Right ventricle myocardium inferior (tissue), 1 donor: ENCODE data around the gene PCYOX1L. TPM values are rescaled to one million over a fixed set of nuclear protein-coding genes. Genes with fewer than 3 reads are reported as not detected.

Experiments used
- ATAC-seq: fragments of 200-7000 bp; cut with Tn5 transposase; one replicate; pipeline ENCODE4 v1.9.1; 2020; ENCODE audit warnings: mild to moderate bottlenecking, moderate library complexity
- DNase-seq: peaks from one replicate; pipeline ENCODE4 v3.0.0; 2021; ENCODE audit errors: missing footprints
- intact Hi-C: fragments of 100-400 bp; cut with DNase I; formaldehyde crosslinking; loops from one replicate; pipeline ENCODE4 v1.11.0; 2022
- total RNA-seq: library from RNA; stranded (reverse); fragmentation: NEBNext Ultra II Directional; extraction: Animal tissue kit (Norgen Biotek cat#: 25700); gene quantifications from one replicate; pipeline ENCODE4 v1.2.1, GENCODE V29; 2021
- donor health status: DM: no; HTN: yes; CAD: no; lungs with severe emphysema.

PCYOX1L gene
- total RNA-seq, 1 donor from 2014 or later = 2.7 TPM

- intact Hi-C loops = no loop called here
- ATAC-seq (no peak), DNase-seq (no peak)
These were observed 6.1 kb downstream of the PCYOX1L start for GRCh38 chr5:149363936-149364335.

- ATAC-seq = no peak
- intact Hi-C loops = loop anchor here (5.0 kb wide), 1 partner anchor 47 kb away; no protein-coding TSS in a partner anchor
- DNase-seq = no peak
These were observed 6.9 kb downstream of the PCYOX1L start for GRCh38 chr5:149364719-149365118.

- DNase-seq (no peak), ATAC-seq (no peak)
- intact Hi-C loops = loop anchor here (5.0 kb wide), 1 partner anchor 48 kb away; no protein-coding TSS in a partner anchor
These were observed 7.6 kb downstream of the PCYOX1L start for GRCh38 chr5:149365418-149365817.

- intact Hi-C loops = loop anchor here (5.0 kb wide), 1 partner anchor 49 kb away; no protein-coding TSS in a partner anchor
- ATAC-seq = no peak
- no peak for DNase-seq
These were observed 8.4 kb downstream of the PCYOX1L start for GRCh38 chr5:149366169-149366729.

GRCh38 chr5:149367249-149367971 lies 9.6 kb downstream of the PCYOX1L start:
- DNase-seq (no peak), ATAC-seq (peak; percentile 48)
- intact Hi-C loops = loop anchor here (5.0 kb wide), 1 partner anchor 50 kb away; no protein-coding TSS in a partner anchor

GRCh38 chr5:149367972-149368645 lies 10.3 kb downstream of the PCYOX1L start:
- no peak for DNase-seq
- no peak for ATAC-seq
- intact Hi-C loops = loop anchor here (5.0 kb wide), 1 partner anchor 51 kb away; no protein-coding TSS in a partner anchor

GRCh38 chr5:149370878-149371277 lies 13.0 kb downstream of the PCYOX1L start:
- intact Hi-C loops = loop anchor here (1.0 kb wide), 1 partner anchor 106 kb away; no protein-coding TSS in a partner anchor
- no peak for ATAC-seq
- no peak for DNase-seq

GRCh38 chr5:149371296-149371962 lies 13.6 kb downstream of the PCYOX1L start:
- ATAC-seq = peak; percentile 69
- peak; percentile 77 for DNase-seq
- intact Hi-C loops = loop anchor here (1.0 kb wide), 1 partner anchor 106 kb away; no protein-coding TSS in a partner anchor

GRCh38 chr5:149372076-149372795 lies 14.4 kb downstream of the PCYOX1L start:
- intact Hi-C loops = no loop called here
- ATAC-seq (no peak), DNase-seq (no peak)

- DNase-seq (no peak), ATAC-seq (no peak)
- intact Hi-C loops = no loop called here
These were observed 15.1 kb downstream of the PCYOX1L start for GRCh38 chr5:149372932-149373331.

- intact Hi-C loops = no loop called here
- ATAC-seq (no peak), DNase-seq (no peak)
These were observed 16.5 kb downstream of the PCYOX1L start for GRCh38 chr5:149374303-149374702.

GRCh38 chr5:149374801-149375200 lies 17.0 kb downstream of the PCYOX1L start:
- DNase-seq (no peak), ATAC-seq (no peak)
- intact Hi-C loops = no loop called here

- no peak for ATAC-seq
- intact Hi-C loops = no loop called here
- no peak for DNase-seq
These were observed 17.6 kb downstream of the PCYOX1L start for GRCh38 chr5:149375434-149375833.

GRCh38 chr5:149376104-149376503 lies 18.3 kb downstream of the PCYOX1L start:
- DNase-seq = no peak
- no peak for ATAC-seq
- intact Hi-C loops = no loop called here

- no peak for DNase-seq
- intact Hi-C loops = no loop called here
- no peak for ATAC-seq
These were observed 19.0 kb downstream of the PCYOX1L start for GRCh38 chr5:149376711-149377447.

- intact Hi-C loops = no loop called here
- ATAC-seq = no peak
- DNase-seq = no peak
These were observed 20.5 kb downstream of the PCYOX1L start for GRCh38 chr5:149378241-149378820.

GRCh38 chr5:149379177-149379761 lies 21.4 kb downstream of the PCYOX1L start, which contains the start of gene IL17B:
TSS of gene IL17B (minus strand) at chr5:149379292. CDS start at chr5:149379225, 67 bp downstream.
- ATAC-seq (no peak), DNase-seq (no peak)
- intact Hi-C loops = no loop called here
